LNCaP clone FGC (cell line): Measurements from ENCODE around the gene MEGF11.
"Not testable (repeated sequence)": the region's sequence is repeated elsewhere in the genome, so short reads cannot be mapped to it uniquely, and the experiment has no call there.

ENCODE experiments used
- DNase-seq: peaks from one replicate; pipeline ENCODE4 v3.0.0-alpha.2; 2011; ENCODE audit warnings: low read depth
- H3K4me3 ChIP-seq: 2 replicates; pipeline ENCODE4 v1.5.1; 2011; ENCODE audit warnings: mild to moderate bottlenecking, low read depth, low read length, control low read depth
- CTCF ChIP-seq: IDR thresholded peaks from 2 replicates; pipeline ENCODE4 v1.5.1; 2012; ENCODE audit warnings: mild to moderate bottlenecking; ENCODE audit not compliant: control insufficient read depth, insufficient read depth; ENCODE audit errors: extremely low read depth

Gene MEGF11

GRCh38 chr15:66246937-66247336, 6.6 kb downstream of the MEGF11 start:
- no peak overlapping the region for H3K4me3 ChIP-seq
- no peak for DNase-seq
- no peak for TF ChIP-seq CTCF

GRCh38 chr15:66245832-66246231, 7.7 kb downstream of the MEGF11 start:
- H3K4me3 ChIP-seq, DNase-seq: not testable (repeated sequence)

- no peak overlapping the region for H3K4me3 ChIP-seq
- no peak for DNase-seq
- no peak for TF ChIP-seq CTCF
These were observed 11.7 kb downstream of the MEGF11 start for GRCh38 chr15:66241908-66242285.

- TF ChIP-seq CTCF: no peak
- H3K4me3 ChIP-seq: no peak overlapping the region
- DNase-seq: no peak
These were observed 12.3 kb downstream of the MEGF11 start for GRCh38 chr15:66241087-66241907.

- no peak overlapping the region for H3K4me3 ChIP-seq
- DNase-seq: no peak
- TF ChIP-seq CTCF: no peak
These were observed 13.2 kb downstream of the MEGF11 start for GRCh38 chr15:66240240-66240794.

GRCh38 chr15:66239514-66239913, 14.0 kb downstream of the MEGF11 start:
- no peak for TF ChIP-seq CTCF
- no peak for DNase-seq

GRCh38 chr15:66238318-66238717, 15.2 kb downstream of the MEGF11 start:
- no peak for TF ChIP-seq CTCF

More at GRCh38 chr15:66239514-66239913, 14.0 kb downstream of the MEGF11 start:
- H3K4me3 ChIP-seq: no peak overlapping the region

More at GRCh38 chr15:66238318-66238717, 15.2 kb downstream of the MEGF11 start:
- H3K4me3 ChIP-seq: no peak overlapping the region
- no peak for DNase-seq
